Fibroblast of skin of abdomen (primary cell): ENCODE data around the gene NRIP2.

Experiments used
- DNase-seq: peaks from one replicate; pipeline ENCODE4 v3.0.0-alpha.2; 2013

The NRIP2 gene

GRCh38 chr12:2844786-2845185, 10.0 kb upstream of the NRIP2 start:
- DNase-seq, result peak; percentile 29

GRCh38 chr12:2842948-2843347, 8.1 kb upstream of the NRIP2 start:
- DNase-seq, result no peak

- no peak for DNase-seq
These were observed 6.3 kb upstream of the NRIP2 start for GRCh38 chr12:2841056-2841650.

- no peak for DNase-seq
These were observed 1.7 kb upstream of the NRIP2 start for GRCh38 chr12:2836574-2836973.

- no peak for DNase-seq
These were observed 1.0 kb upstream of the NRIP2 start for GRCh38 chr12:2835691-2836403.

- DNase-seq, result no peak
These were observed 1.0 kb downstream of the NRIP2 start for GRCh38 chr12:2833810-2834209.

- no peak for DNase-seq
These were observed 1.5 kb downstream of the NRIP2 start for GRCh38 chr12:2833327-2833726.

- DNase-seq, result no peak
These were observed 2.2 kb downstream of the NRIP2 start for GRCh38 chr12:2832550-2833127.

- no peak for DNase-seq
These were observed 5.6 kb downstream of the NRIP2 start for GRCh38 chr12:2829275-2829674.

GRCh38 chr12:2826721-2827515, 7.9 kb downstream of the NRIP2 start:
- DNase-seq, result no peak

- no peak for DNase-seq
These were observed 8.8 kb downstream of the NRIP2 start for GRCh38 chr12:2826036-2826435.

GRCh38 chr12:2825132-2825531, 9.7 kb downstream of the NRIP2 start:
- DNase-seq, result no peak

GRCh38 chr12:2824541-2824940, 10.3 kb downstream of the NRIP2 start:
- DNase-seq, result no peak

GRCh38 chr12:2823483-2823882, 11.4 kb downstream of the NRIP2 start:
- no peak for DNase-seq

- DNase-seq, result no peak
These were observed 14.4 kb downstream of the NRIP2 start for GRCh38 chr12:2820432-2820831.

- DNase-seq, result no peak
These were observed 15.0 kb downstream of the NRIP2 start for GRCh38 chr12:2819810-2820209.

GRCh38 chr12:2813214-2814185, 21.3 kb downstream of the NRIP2 start:
- peak; percentile 74 for DNase-seq

GRCh38 chr12:2812290-2813213, 22.3 kb downstream of the NRIP2 start, which contains the start of gene ITFG2:
Gene ITFG2, plus strand, starts transcription at chr12:2812668. Its CDS starts 93 bp downstream, at chr12:2812761.
- DNase-seq, result peak; percentile 99

- no peak for DNase-seq
These were observed 23.0 kb downstream of the NRIP2 start for GRCh38 chr12:2811801-2812200.

- DNase-seq, result no peak
These were observed 28.1 kb downstream of the NRIP2 start for GRCh38 chr12:2806700-2807099.

GRCh38 chr12:2805143-2805520, 29.7 kb downstream of the NRIP2 start:
- peak; percentile 44 for DNase-seq
